ENCODE measurements around the gene CACNG7.
"Not testable (repeated sequence)": the region's sequence is repeated elsewhere in the genome, so short reads cannot be mapped to it uniquely, and the experiment has no call there.

The CACNG7 gene

GRCh38 chr19:53908935-53909415 lies at the start of gene CACNG7:
TSS of gene CACNG7 (plus strand) at chr19:53909278. CDS start at chr19:53912832, 3,554 bp downstream.
- DNase-seq (ENCODE audit: low read depth in 2 of 3, low spot score in 1 of 3) = no peak

- no peak for DNase-seq (ENCODE audit: low read depth in 2 of 3, low spot score in 1 of 3)
Observed at GRCh38 chr19:53864308-53864836, 44.7 kb upstream of the CACNG7 start.

- no peak for DNase-seq (ENCODE audit: low read depth in 2 of 3, low spot score in 1 of 3)
Observed at GRCh38 chr19:53865523-53865917, 43.6 kb upstream of the CACNG7 start.

- DNase-seq (ENCODE audit: low read depth in 2 of 3, low spot score in 1 of 3) = peak in 1 of 3 donors; percentile 67
Observed at GRCh38 chr19:53865918-53866864, 42.9 kb upstream of the CACNG7 start.

- DNase-seq (ENCODE audit: low read depth in 2 of 3, low spot score in 1 of 3) = no peak
Observed at GRCh38 chr19:53866865-53867224, 42.2 kb upstream of the CACNG7 start.

GRCh38 chr19:53867225-53868090 lies 41.6 kb upstream of the CACNG7 start, which contains the start of gene MYADM:
TSS of gene MYADM (plus strand) at chr19:53867883. CDS start at chr19:53873530, 5,647 bp downstream.
- DNase-seq (ENCODE audit: low read depth in 2 of 3, low spot score in 1 of 3) = peak; percentile 96 to 99 (median 97)

- DNase-seq (ENCODE audit: low read depth in 2 of 3, low spot score in 1 of 3) = no peak
Observed at GRCh38 chr19:53868091-53868891, 40.8 kb upstream of the CACNG7 start.

GRCh38 chr19:53868892-53869804 lies 39.9 kb upstream of the CACNG7 start:
- peak; percentile 73 to 81 (median 75) for DNase-seq (ENCODE audit: low read depth in 2 of 3, low spot score in 1 of 3)

GRCh38 chr19:53869805-53870484 lies 39.1 kb upstream of the CACNG7 start:
- DNase-seq (ENCODE audit: low read depth in 2 of 3, low spot score in 1 of 3) = not testable (repeated sequence)

GRCh38 chr19:53870485-53870844 lies 38.6 kb upstream of the CACNG7 start:
- DNase-seq (ENCODE audit: low read depth in 2 of 3, low spot score in 1 of 3) = no peak

- DNase-seq (ENCODE audit: low read depth in 2 of 3, low spot score in 1 of 3) = no peak
Observed at GRCh38 chr19:53871454-53871853, 37.6 kb upstream of the CACNG7 start.

- no peak for DNase-seq (ENCODE audit: low read depth in 2 of 3, low spot score in 1 of 3)
Observed at GRCh38 chr19:53872762-53873161, 36.3 kb upstream of the CACNG7 start.

GRCh38 chr19:53873773-53874605 lies 35.1 kb upstream of the CACNG7 start:
- no peak for DNase-seq (ENCODE audit: low read depth in 2 of 3, low spot score in 1 of 3)

GRCh38 chr19:53874606-53874990 lies 34.5 kb upstream of the CACNG7 start:
- DNase-seq (ENCODE audit: low read depth in 2 of 3, low spot score in 1 of 3) = no peak

GRCh38 chr19:53875602-53876325 lies 33.3 kb upstream of the CACNG7 start:
- DNase-seq (ENCODE audit: low read depth in 2 of 3, low spot score in 1 of 3) = no peak

- DNase-seq (ENCODE audit: low read depth in 2 of 3, low spot score in 1 of 3) = no peak
Observed at GRCh38 chr19:53876651-53877224, 32.3 kb upstream of the CACNG7 start.

GRCh38 chr19:53877361-53877766 lies 31.7 kb upstream of the CACNG7 start:
- DNase-seq (ENCODE audit: low read depth in 2 of 3, low spot score in 1 of 3) = no peak
